ENCODE results near the gene VAT1. TPM values are rescaled to one million over a fixed set of nuclear protein-coding genes. Genes with fewer than 3 reads are reported as not detected.

The VAT1 gene
- total and polyA plus RNA-seq, 2 donors (not counting 1 experiment from before 2014, with no cell fraction given) = 20.4 to 90.7 TPM

DNA sequence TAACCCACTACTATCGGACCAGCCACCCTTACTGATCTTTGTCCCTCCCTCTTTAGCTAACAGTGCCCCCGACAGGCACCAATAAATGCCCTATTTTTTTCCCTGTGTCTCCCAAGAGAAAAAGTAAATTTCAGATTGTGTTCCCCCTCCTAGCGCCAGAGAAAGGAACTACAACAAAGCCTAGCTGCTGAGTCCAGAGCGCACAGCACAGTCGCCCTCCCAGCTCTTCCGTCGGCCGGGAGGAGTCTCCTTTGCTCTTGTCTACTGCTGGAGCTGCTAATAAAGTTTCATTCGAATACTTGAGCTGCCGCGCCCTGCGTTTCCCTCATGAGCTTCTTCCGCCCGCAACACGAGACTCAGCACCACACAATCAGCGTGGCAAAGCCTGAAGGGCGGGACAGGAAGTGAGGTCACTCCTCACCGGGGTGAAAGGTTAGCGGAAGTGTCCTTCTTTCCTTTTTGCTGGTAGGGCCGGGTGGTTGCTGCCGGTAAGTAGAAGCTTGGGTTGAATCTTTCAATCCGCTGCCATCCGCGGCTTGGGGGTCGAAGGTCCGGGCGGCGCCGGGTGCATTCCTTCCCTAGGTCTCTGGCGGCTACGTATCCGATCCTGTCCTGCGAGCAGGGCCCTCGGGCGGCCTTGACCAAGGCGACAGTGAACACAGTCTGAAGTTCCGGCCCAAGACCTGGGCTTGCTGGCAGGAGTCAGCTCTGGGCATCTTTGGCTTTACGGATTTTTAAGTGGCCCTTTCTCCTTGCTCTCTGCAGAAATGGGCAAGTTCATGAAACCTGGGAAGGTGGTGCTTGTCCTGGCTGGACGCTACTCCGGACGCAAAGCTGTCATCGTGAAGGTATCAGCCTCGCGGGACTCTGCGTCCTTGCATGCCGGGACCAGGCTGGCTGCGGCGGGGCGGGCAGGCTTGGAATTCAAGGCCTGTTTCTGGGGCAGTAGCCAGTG lies 23.9 kb downstream of the VAT1 start, which contains the start of gene RPL27:
RPL27 (plus strand) TSS at position 436 of the 955 bp plus-strand sequence; CDS start at position 768, 332 bp downstream.
- H3K27me3 ChIP-seq (replicated peaks in 1 of 4; ENCODE audit: control extremely low read depth in 1 of 4, control insufficient read depth in 3 of 4, insufficient read depth in 4 of 4, low read length in 3 of 4) = no peaks in the 10 kb centered on the region
- peak within 1 kb of the TSS; percentile 83 for H2AFZ ChIP-seq (ENCODE audit: insufficient read depth, low read depth, low read length, poor library complexity, severe bottlenecking)
- WGBS (ENCODE audit: insufficient coverage) = under 1% methylated on average over 47 of the region's 49 CpGs
- intact Hi-C loops (cut with micrococcal nuclease) = loop anchor here (1.0 to 10.0 kb wide), 15 partner anchors 8 to 611 kb away; partner anchors contain the start of genes AARSD1, BRCA1, DHX8 and IFI35
- Mint-ChIP-seq H3K4me1 (peaks cover 37% of the 10 kb centered on the region), H3K9me3 (ENCODE audit: insufficient read depth) (no peaks in the 10 kb centered on the region), H3K27ac (peak within 1 kb of the TSS; percentile 88), H3K4me3 (peak within 1 kb of the TSS; percentile 96), H3K27me3 (no peaks in the 10 kb centered on the region)
- DNase-seq (peak; percentile 99), ATAC-seq (ENCODE audit: low read depth) (peak; percentile 94)
- TF ChIP-seq, protein P1, sequence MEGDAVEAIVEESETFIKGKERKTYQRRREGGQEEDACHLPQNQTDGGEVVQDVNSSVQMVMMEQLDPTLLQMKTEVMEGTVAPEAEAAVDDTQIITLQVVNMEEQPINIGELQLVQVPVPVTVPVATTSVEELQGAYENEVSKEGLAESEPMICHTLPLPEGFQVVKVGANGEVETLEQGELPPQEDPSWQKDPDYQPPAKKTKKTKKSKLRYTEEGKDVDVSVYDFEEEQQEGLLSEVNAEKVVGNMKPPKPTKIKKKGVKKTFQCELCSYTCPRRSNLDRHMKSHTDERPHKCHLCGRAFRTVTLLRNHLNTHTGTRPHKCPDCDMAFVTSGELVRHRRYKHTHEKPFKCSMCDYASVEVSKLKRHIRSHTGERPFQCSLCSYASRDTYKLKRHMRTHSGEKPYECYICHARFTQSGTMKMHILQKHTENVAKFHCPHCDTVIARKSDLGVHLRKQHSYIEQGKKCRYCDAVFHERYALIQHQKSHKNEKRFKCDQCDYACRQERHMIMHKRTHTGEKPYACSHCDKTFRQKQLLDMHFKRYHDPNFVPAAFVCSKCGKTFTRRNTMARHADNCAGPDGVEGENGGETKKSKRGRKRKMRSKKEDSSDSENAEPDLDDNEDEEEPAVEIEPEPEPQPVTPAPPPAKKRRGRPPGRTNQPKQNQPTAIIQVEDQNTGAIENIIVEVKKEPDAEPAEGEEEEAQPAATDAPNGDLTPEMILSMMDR (IDR thresholded peaks at IDR 0.05) = peak; percentile 89
- TF ChIP-seq EZH2 (IDR thresholded peaks at IDR 0.05; ENCODE audit: borderline replicate concordance, insufficient read depth, low read depth, low read length, poor library complexity, severe bottlenecking) = no peak
- H3K4me2 ChIP-seq (replicated peaks; ENCODE audit: low read depth, low read length, poor library complexity, severe bottlenecking) = peak within 1 kb of the TSS; percentile 77
- peaks cover 2 to 37% of the 10 kb centered on the region in 2 experiments for H3K36me3 ChIP-seq (replicated peaks in 1 of 2; ENCODE audit: control extremely low read depth in 1 of 2, control insufficient read depth in 1 of 2, extremely low read depth in 1 of 2, insufficient read depth in 2 of 2, low read length in 1 of 2)
- peaks cover 16% of the 10 kb centered on the region for H4K20me1 ChIP-seq (ENCODE audit: control insufficient read depth, insufficient read depth, low read length, poor library complexity, severe bottlenecking)
- POLR2A ChIA-PET = interaction anchor here (0.6 to 2.3 kb wide), 24 partner anchors 9 to 486 kb away, joined by 3 to 24 read pairs (median 6); partner anchors contain the start of genes AARSD1, BRCA1, DHX8 and IFI35
- H3K9ac ChIP-seq (ENCODE audit: low read length) = peak within 1 kb of the TSS; percentile 98
- H3K9me3 ChIP-seq (ENCODE audit: control extremely low read depth in 1 of 3, control insufficient read depth in 2 of 3, insufficient read depth in 1 of 3, low read length in 2 of 3) = no peaks in the 10 kb centered on the region
- H3K79me2 ChIP-seq (ENCODE audit: control insufficient read depth, insufficient read depth, low read length) = peaks cover 17% of the 10 kb centered on the region
- CTCF ChIA-PET = interaction anchor here (0.6 to 3.8 kb wide), 36 partner anchors 8 to 549 kb away, joined by 3 to 54 read pairs (median 4); partner anchors contain the start of genes AARSD1, AOC2, BECN1 and DHX8
- peak within 1 kb of the TSS; percentile 89 to 96 for H3K27ac ChIP-seq (ENCODE audit: low read length in 2 of 2)
- peaks cover 20 to 22% of the 10 kb centered on the region in 2 donors for H3K4me1 ChIP-seq (ENCODE audit: control insufficient read depth in 2 of 2, insufficient read depth in 2 of 2, low read length in 2 of 2)
- H3K4me3 ChIP-seq (ENCODE audit: control extremely low read depth in 1 of 5, extremely low read depth in 1 of 5, insufficient read depth in 1 of 5, low read depth in 2 of 5, low read length in 4 of 5) = peak within 1 kb of the TSS; percentile 70 to 94 (median 84)

Measured in B cell (primary cell).